Measurements from ENCODE around the gene METAP1D. TPM values are rescaled to one million over a fixed set of nuclear protein-coding genes. Genes with fewer than 3 reads are reported as not detected.

METAP1D gene
- total and polyA plus RNA-seq, 4 donors, result 3.3 to 7.1 (median 4.4) TPM

GRCh38 chr2:172031536-172031935, 31.8 kb downstream of the METAP1D start:
- no peaks in the 10 kb centered on the region for H3K27me3 ChIP-seq (ENCODE audit: control insufficient read depth in 4 of 4, insufficient read depth in 4 of 4, low read length in 3 of 4)
- H3K36me3 ChIP-seq (ENCODE audit: control insufficient read depth in 4 of 4, insufficient read depth in 3 of 4, low read depth in 1 of 4, low read length in 3 of 4), result no peaks in the 10 kb centered on the region
- no peak overlapping the region for H3K4me3 ChIP-seq (ENCODE audit: low read depth in 1 of 3, low read length in 3 of 3)
- no peak for DNase-seq (ENCODE audit: low spot score)
- H3K27ac ChIP-seq (ENCODE audit: low read depth in 1 of 2, low read length in 2 of 2), result no peak overlapping the region
- TF ChIP-seq HNF4G (IDR thresholded peaks at IDR 0.05) (no peak), SP1 (IDR thresholded peaks at IDR 0.05) (no peak), EGR1 (IDR thresholded peaks at IDR 0.05; ENCODE audit: low read depth in 2 of 2) (no peak), ATF3 (IDR thresholded peaks at IDR 0.05) (no peak), GABPA (IDR thresholded peaks at IDR 0.05 in 1 of 2, conservative IDR thresholded peaks at IDR 0.05 in 1 of 2) (no peak)
- WGBS, result 86% methylated on average over 4 of the region's 4 CpGs
- no peaks in the 10 kb centered on the region for H3K4me1 ChIP-seq (ENCODE audit: control insufficient read depth in 4 of 4, insufficient read depth in 4 of 4, low read length in 3 of 4)
- no peak overlapping the region for H3K9ac ChIP-seq (ENCODE audit: low read depth in 1 of 2, low read length in 2 of 2)
- H3K9me3 ChIP-seq (ENCODE audit: control insufficient read depth in 4 of 4, low read length in 3 of 4), result no peaks in the 10 kb centered on the region

- no peak overlapping the region for H3K4me3 ChIP-seq (ENCODE audit: low read depth in 1 of 3, low read length in 3 of 3)
- H3K4me1 ChIP-seq (ENCODE audit: control insufficient read depth in 4 of 4, insufficient read depth in 4 of 4, low read length in 3 of 4), result no peaks in the 10 kb centered on the region
- H3K9me3 ChIP-seq (ENCODE audit: control insufficient read depth in 4 of 4, low read length in 3 of 4), result no peaks in the 10 kb centered on the region
- no peaks in the 10 kb centered on the region for H3K27me3 ChIP-seq (ENCODE audit: control insufficient read depth in 4 of 4, insufficient read depth in 4 of 4, low read length in 3 of 4)
- WGBS, result 95% methylated on average over 3 of the region's 3 CpGs
- no peak overlapping the region for H3K9ac ChIP-seq (ENCODE audit: low read depth in 1 of 2, low read length in 2 of 2)
- no peak overlapping the region for H3K27ac ChIP-seq (ENCODE audit: low read depth in 1 of 2, low read length in 2 of 2)
- no peak for DNase-seq (ENCODE audit: low spot score)
- TF ChIP-seq REST (IDR thresholded peaks at IDR 0.05) (no peak), HNF4A (conservative IDR thresholded peaks at IDR 0.05) (no peak), SP1 (IDR thresholded peaks at IDR 0.05) (no peak), ZBTB33 (IDR thresholded peaks at IDR 0.05) (no peak), TAF1 (conservative IDR thresholded peaks at IDR 0.05) (no peak), NR2F2 (IDR thresholded peaks at IDR 0.05) (no peak), EGR1 (IDR thresholded peaks at IDR 0.05; ENCODE audit: low read depth in 2 of 2) (no peak), JUND (IDR thresholded peaks at IDR 0.05) (no peak), YY1 (IDR thresholded peaks at IDR 0.05) (no peak), GABPA (IDR thresholded peaks at IDR 0.05 in 1 of 2, conservative IDR thresholded peaks at IDR 0.05 in 1 of 2) (no peak), RAD21 (IDR thresholded peaks at IDR 0.05) (no peak), FOXA2 (IDR thresholded peaks at IDR 0.05) (no peak), CTCF (IDR thresholded peaks at IDR 0.05; ENCODE audit: low read depth, low read length, missing input control) (no peak), FOXA1 (IDR thresholded peaks at IDR 0.05) (no peak), HNF4G (IDR thresholded peaks at IDR 0.05) (no peak), ATF3 (IDR thresholded peaks at IDR 0.05) (no peak), MAX (IDR thresholded peaks at IDR 0.05) (no peak)
- no peaks in the 10 kb centered on the region for H3K36me3 ChIP-seq (ENCODE audit: control insufficient read depth in 4 of 4, insufficient read depth in 3 of 4, low read depth in 1 of 4, low read length in 3 of 4)
These were observed 38.4 kb downstream of the METAP1D start for GRCh38 chr2:172038121-172038520.

Data from liver (tissue), 9 donors.